SK-N-SH treated with all-trans-retinoic acid at 6 μM for 48 hours (cell line): ENCODE data around the gene MXRA8.

ENCODE experiments used
- ARNTL ChIP-seq: fragments of 450-650 bp; formaldehyde crosslinking; IDR thresholded peaks from 2 replicates; pipeline ENCODE4 v1.5.0; 2020; ENCODE audit warnings: low read depth, mild to moderate bottlenecking, moderate library complexity, borderline replicate concordance
- CREB5 ChIP-seq: fragments of 250-450 bp; sonication (Bioruptor Pico); IDR thresholded peaks from 2 replicates; pipeline ENCODE4 v1.5.1; 2020; ENCODE audit warnings: low read depth, mild to moderate bottlenecking, moderate library complexity
- CSDC2 ChIP-seq: fragments of 250-450 bp; sonication (Bioruptor Pico); IDR thresholded peaks from 2 replicates; pipeline ENCODE4 v1.5.0; 2020; ENCODE audit warnings: mild to moderate bottlenecking, moderate library complexity
- CSRNP3 ChIP-seq: fragments of 250-450 bp; sonication (Bioruptor Pico); IDR thresholded peaks from 2 replicates; pipeline ENCODE4 v1.5.1; 2021; ENCODE audit warnings: mild to moderate bottlenecking, moderate library complexity
- ISL1 ChIP-seq: fragments of 250-450 bp; sonication (Bioruptor Pico); IDR thresholded peaks from 2 replicates; pipeline ENCODE4 v2.1.2; 2022; ENCODE audit warnings: mild to moderate bottlenecking, moderate library complexity
- PATZ1 ChIP-seq: fragments of 250-450 bp; sonication (Bioruptor Pico); IDR thresholded peaks from 2 replicates; pipeline ENCODE4 v1.8.0; 2020; ENCODE audit warnings: mild to moderate bottlenecking, moderate library complexity, borderline replicate concordance
- SNAI2 ChIP-seq: fragments of 250-450 bp; sonication (Bioruptor Pico); IDR thresholded peaks from 2 replicates; pipeline ENCODE4 v1.5.0; 2020; ENCODE audit warnings: mild to moderate bottlenecking, moderate library complexity
- TOX ChIP-seq: fragments of 250-450 bp; sonication (Bioruptor Pico); IDR thresholded peaks from 2 replicates; pipeline ENCODE4 v1.8.0; 2021; ENCODE audit warnings: mild to moderate bottlenecking, moderate library complexity, borderline replicate concordance
- ZFP3 ChIP-seq: fragments of 250-450 bp; sonication (Bioruptor Pico); IDR thresholded peaks from 2 replicates; pipeline ENCODE4 v1.5.0; 2020; ENCODE audit warnings: mild to moderate bottlenecking, moderate library complexity
- ZFP30 ChIP-seq: fragments of 450-650 bp; formaldehyde crosslinking; IDR thresholded peaks from 2 replicates; pipeline ENCODE4 v1.5.0; 2022; ENCODE audit warnings: mild to moderate bottlenecking, moderate library complexity
- ZNF70 ChIP-seq: fragments of 450-650 bp; formaldehyde crosslinking; IDR thresholded peaks from 2 replicates; pipeline ENCODE4 v1.5.0; 2020; ENCODE audit warnings: mild to moderate bottlenecking, moderate library complexity
- ZNF8 ChIP-seq: fragments of 450-650 bp; formaldehyde crosslinking; IDR thresholded peaks from 2 replicates; pipeline ENCODE4 v1.5.0; 2020; ENCODE audit warnings: mild to moderate bottlenecking, moderate library complexity

- TF ChIP-seq PATZ1 (no peak), ZFP30 (no peak), CSDC2 (CRISPR knock-in tag) (no peak), ZNF8 (CRISPR knock-in tag) (no peak), ISL1 (CRISPR knock-in tag) (no peak), SNAI2 (CRISPR knock-in tag) (no peak), ZFP3 (CRISPR knock-in tag) (no peak), CSRNP3 (CRISPR knock-in tag) (no peak), ARNTL (CRISPR knock-in tag) (no peak), TOX (CRISPR knock-in tag) (no peak), CREB5 (no peak), ZNF70 (CRISPR knock-in tag) (no peak)
Measured at GRCh38 chr1:1364266-1364665, 5.9 kb upstream of the MXRA8 start.
